Chondrocyte (in vitro differentiated cells): ENCODE results near the gene WDR74. TPM values are rescaled to one million over a fixed set of nuclear protein-coding genes. Genes with fewer than 3 reads are reported as not detected.
A peak's percentile ranks its signal among the peaks of the same experiment; 100 is the strongest.
"Not testable (repeated sequence)": the region's sequence is repeated elsewhere in the genome, so short reads cannot be mapped to it uniquely, and the experiment has no call there.

ENCODE experiments used
- DNase-seq: peaks from one replicate; pipeline ENCODE4 v3.0.0; 2021; ENCODE audit warnings: mixed read lengths, low spot score
- H3K27ac Mint-ChIP-seq: one replicate; pipeline ENCODE4 v1.8.0; 2021; ENCODE audit warnings: mild to moderate bottlenecking, moderate library complexity, mixed read lengths; ENCODE audit not compliant: unreplicated experiment
- H3K27me3 Mint-ChIP-seq: 2 replicates; pipeline ENCODE4 v1.8.0; 2021; ENCODE audit warnings: low read depth, mixed read lengths
- H3K36me3 Mint-ChIP-seq: 2 replicates; pipeline ENCODE4 v1.8.0; 2021; ENCODE audit warnings: low read depth, mixed read lengths
- H3K4me1 Mint-ChIP-seq: 2 replicates; pipeline ENCODE4 v1.8.0; 2021; ENCODE audit warnings: low read depth, mild to moderate bottlenecking, mixed read lengths
- H3K4me3 Mint-ChIP-seq: one replicate; pipeline ENCODE4 v1.8.0; 2021; ENCODE audit warnings: mild to moderate bottlenecking, moderate library complexity, mixed read lengths; ENCODE audit not compliant: unreplicated experiment
- H3K9me3 Mint-ChIP-seq: 2 replicates; pipeline ENCODE4 v1.8.0; 2021; ENCODE audit warnings: low read depth, mixed read lengths
- total RNA-seq: library from RNA; stranded (reverse); gene quantifications from 3 replicates; pipeline ENCODE4 v1.2.1, GENCODE V29; 2021
- TF ChIP-seq, protein P1 (sequence below): fragments of 200-600 bp; sonication (generic); IDR thresholded peaks from 2 replicates; pipeline ENCODE4 v1.5.0; 2021; ENCODE audit warnings: antibody characterized with exemption, mild to moderate bottlenecking, moderate library complexity

The WDR74 gene
- total RNA-seq, 1 donor from 2014 or later: 27.9 TPM

DNA sequence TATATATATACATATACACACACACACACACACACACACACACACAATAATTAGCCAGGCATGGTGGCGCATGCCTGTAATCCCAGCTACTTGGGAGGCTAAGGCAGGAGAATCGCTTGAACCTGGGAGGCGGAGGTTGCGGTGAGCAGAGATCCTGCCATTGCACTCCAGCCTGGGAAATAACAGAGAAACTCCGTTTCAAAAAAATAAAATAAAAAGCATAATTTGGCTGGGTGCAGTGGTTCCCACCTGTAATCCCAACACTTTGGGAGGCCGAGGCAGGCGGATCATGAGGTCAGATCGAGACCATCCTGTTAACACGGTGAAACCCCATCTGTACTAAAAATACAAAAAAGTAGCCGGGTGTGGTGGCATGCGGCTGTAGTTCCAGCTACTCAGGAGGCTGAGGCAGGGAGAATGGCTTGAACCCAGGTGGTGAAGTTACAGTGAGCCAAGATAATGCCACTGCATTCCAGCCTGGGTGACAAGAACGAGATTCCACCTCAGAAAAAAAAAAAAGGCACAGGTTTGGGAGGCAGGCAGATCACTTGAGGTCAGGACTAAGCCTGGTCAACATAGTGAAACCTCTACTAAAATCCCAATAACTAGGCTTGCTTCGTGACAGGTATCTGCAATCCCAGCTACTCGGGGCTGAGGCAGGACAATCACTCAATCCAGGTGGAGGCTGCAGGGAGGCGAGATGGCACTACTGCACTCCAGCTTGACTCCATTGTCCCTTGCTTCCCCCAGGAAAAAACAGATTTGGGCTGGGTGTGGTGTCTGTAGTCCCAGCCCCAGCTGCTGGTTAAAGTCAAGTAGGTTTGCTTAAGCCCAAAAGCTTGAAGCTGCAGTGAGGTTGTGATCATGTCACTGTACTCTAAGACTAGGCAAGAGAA is 11.8 kb upstream of the WDR74 start:
- Mint-ChIP-seq H3K36me3 (peaks cover 31% of the 10 kb centered on the region), H3K27ac (peak overlapping the region; percentile 22), H3K4me1 (peaks cover 35% of the 10 kb centered on the region), H3K4me3 (no peak overlapping the region), H3K27me3 (no peaks in the 10 kb centered on the region), H3K9me3 (no peaks in the 10 kb centered on the region)
- no peak for DNase-seq
- TF ChIP-seq, protein P1, sequence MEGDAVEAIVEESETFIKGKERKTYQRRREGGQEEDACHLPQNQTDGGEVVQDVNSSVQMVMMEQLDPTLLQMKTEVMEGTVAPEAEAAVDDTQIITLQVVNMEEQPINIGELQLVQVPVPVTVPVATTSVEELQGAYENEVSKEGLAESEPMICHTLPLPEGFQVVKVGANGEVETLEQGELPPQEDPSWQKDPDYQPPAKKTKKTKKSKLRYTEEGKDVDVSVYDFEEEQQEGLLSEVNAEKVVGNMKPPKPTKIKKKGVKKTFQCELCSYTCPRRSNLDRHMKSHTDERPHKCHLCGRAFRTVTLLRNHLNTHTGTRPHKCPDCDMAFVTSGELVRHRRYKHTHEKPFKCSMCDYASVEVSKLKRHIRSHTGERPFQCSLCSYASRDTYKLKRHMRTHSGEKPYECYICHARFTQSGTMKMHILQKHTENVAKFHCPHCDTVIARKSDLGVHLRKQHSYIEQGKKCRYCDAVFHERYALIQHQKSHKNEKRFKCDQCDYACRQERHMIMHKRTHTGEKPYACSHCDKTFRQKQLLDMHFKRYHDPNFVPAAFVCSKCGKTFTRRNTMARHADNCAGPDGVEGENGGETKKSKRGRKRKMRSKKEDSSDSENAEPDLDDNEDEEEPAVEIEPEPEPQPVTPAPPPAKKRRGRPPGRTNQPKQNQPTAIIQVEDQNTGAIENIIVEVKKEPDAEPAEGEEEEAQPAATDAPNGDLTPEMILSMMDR: no peak

DNA sequence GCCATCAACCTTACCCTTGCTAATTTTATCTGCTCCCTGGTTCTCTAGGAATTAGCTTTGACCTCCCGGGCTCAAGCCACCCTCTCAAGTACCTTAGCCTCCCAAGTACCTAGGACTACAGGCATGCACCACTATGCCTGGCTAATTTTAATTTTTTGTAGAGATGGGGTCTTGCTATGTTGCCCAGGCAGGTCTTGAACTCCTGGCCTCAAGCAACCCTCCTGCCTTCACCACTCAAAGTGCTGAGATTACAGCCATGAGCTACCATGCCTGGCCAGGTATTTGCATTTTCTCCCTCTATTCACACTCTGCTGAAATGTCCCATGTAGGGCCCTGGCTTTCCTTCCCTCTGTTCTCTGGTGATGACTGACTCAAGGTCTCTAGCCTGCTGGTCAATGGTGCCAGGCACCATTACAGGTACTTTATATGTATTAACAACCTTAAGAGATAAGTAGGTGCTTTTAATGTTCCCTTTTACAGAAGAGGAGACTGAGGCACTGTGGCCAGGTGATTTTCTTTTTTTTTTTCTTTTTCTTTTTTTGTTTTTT is 8.5 kb upstream of the WDR74 start:
- peaks cover 10% of the 10 kb centered on the region for H3K4me1 Mint-ChIP-seq
- TF ChIP-seq, protein P1: no peak
- no peak overlapping the region for H3K27ac Mint-ChIP-seq
- DNase-seq: no peak
- H3K27me3 Mint-ChIP-seq: no peaks in the 10 kb centered on the region
- no peaks in the 10 kb centered on the region for H3K9me3 Mint-ChIP-seq
- H3K4me3 Mint-ChIP-seq: no peak overlapping the region
- H3K36me3 Mint-ChIP-seq: peaks cover 9% of the 10 kb centered on the region

DNA sequence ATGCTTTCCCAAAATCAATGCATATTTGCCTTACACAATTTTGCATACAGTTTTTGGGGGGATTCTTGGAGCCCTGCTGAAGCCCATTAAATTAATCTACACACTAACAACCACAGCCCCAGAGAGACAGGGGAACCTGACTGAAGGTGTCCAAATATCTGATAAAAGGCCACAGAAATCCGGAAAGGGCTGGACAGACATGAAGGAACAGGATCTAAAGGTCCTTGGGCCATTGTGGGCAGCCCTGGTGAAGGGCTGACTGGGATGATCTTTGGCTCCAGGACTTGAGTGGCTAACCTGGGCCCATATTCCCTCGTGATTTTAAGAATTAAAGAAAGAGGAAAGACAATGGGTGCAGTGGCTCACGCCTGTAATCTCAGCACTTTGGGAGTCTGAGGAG is 6.8 kb upstream of the WDR74 start:
- Mint-ChIP-seq H3K36me3 (no peaks in the 10 kb centered on the region), H3K27ac (no peak overlapping the region), H3K9me3 (no peaks in the 10 kb centered on the region), H3K4me1 (no peaks in the 10 kb centered on the region), H3K27me3 (no peaks in the 10 kb centered on the region), H3K4me3 (no peak overlapping the region)
- DNase-seq: no peak
- TF ChIP-seq, protein P1: no peak

DNA sequence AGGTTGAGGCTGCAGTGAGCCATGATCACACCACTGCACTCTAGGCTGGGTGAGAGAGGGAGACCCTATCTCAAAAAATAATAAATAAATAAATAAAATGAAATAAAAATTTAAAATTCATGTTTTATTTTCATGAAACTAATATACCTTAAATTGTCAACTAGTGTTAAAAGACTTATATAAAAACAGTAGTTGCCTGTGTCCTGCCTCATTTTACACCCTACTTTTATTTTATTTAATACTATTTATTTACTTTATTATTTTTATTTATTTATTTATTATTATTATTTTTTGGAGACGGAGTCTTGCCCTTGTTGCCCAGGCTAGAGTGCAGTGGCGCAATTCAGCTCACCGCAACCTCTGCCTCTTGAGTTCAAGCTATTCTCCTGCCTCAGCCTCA is 4.8 kb upstream of the WDR74 start:
- no peak for DNase-seq
- TF ChIP-seq, protein P1: no peak
- H3K9me3 Mint-ChIP-seq: no peaks in the 10 kb centered on the region
- H3K27me3 Mint-ChIP-seq: no peaks in the 10 kb centered on the region
- H3K27ac Mint-ChIP-seq: no peak overlapping the region
- peaks cover 13% of the 10 kb centered on the region for H3K4me1 Mint-ChIP-seq
- H3K4me3 Mint-ChIP-seq: no peak overlapping the region
- H3K36me3 Mint-ChIP-seq: no peaks in the 10 kb centered on the region

DNA sequence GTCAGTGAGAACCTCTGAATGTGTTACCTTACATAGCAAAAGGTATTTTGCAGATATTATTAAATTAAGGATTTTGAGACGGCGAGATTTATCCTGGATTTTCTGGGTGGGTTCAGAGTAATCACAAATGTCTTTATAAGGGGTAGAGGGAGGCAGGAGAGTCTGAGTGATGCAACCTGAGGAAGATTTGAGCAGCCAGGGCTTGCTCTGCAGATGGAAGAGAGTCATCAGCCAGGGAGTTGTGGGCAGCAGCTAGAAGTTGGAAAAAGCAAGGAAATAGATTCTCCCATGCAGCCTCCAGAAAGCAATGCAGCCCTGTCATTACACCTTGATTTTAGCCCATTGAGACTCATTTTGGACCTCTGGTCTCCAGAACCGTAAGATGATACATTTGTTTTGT is 4.1 kb upstream of the WDR74 start:
- Mint-ChIP-seq H3K4me3 (no peak overlapping the region), H3K27me3 (no peaks in the 10 kb centered on the region), H3K36me3 (no peaks in the 10 kb centered on the region), H3K27ac (no peak overlapping the region), H3K4me1 (peaks cover 18% of the 10 kb centered on the region), H3K9me3 (no peaks in the 10 kb centered on the region)
- DNase-seq: no peak
- TF ChIP-seq, protein P1: no peak

DNA sequence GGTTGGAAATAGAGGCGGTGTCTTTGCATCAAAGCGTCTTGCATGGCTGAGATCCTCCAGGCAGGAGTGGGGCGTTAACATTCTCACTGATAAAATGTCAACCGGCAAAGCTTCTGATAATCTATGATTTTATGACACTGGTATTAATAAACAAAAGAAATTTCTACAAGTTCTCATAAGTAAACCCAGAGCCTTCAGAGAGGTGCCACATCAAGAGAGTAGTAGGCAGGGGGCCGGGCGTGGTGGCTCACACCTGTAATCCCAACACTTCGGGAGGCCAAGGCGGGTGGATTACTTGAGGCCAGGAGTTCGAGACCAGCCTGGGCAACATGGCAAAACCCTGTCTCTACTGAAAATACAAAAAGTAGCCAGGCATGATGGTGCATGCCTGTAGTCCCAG is 3.5 kb upstream of the WDR74 start:
- H3K4me3 Mint-ChIP-seq, DNase-seq: not testable (repeated sequence)
- peaks cover 18% of the 10 kb centered on the region for H3K4me1 Mint-ChIP-seq

More for the DNA sequence above, 3.5 kb upstream of the WDR74 start:
- H3K36me3 Mint-ChIP-seq, H3K27me3 Mint-ChIP-seq, H3K9me3 Mint-ChIP-seq, H3K27ac Mint-ChIP-seq: not testable (repeated sequence)
